Measurements from ENCODE around the gene MYO15B. TPM values are rescaled to one million over a fixed set of nuclear protein-coding genes. Genes with fewer than 3 reads are reported as not detected.

Gene MYO15B
- total RNA-seq, 1 donor: 3.9 TPM

- DNase-seq (ENCODE audit: low read depth): no peak
- H3K4me3 ChIP-seq (ENCODE audit: low read depth, low read length): no peak overlapping the region
Observed at GRCh38 chr17:75594499-75595283, 7.1 kb downstream of the MYO15B start.

GRCh38 chr17:75595284-75595919 is 7.8 kb downstream of the MYO15B start:
- no peak for DNase-seq (ENCODE audit: low read depth)
- no peak for TF ChIP-seq CTCF (IDR thresholded peaks at IDR 0.05; ENCODE audit: insufficient read depth, low read depth, low read length)
- H3K4me3 ChIP-seq (ENCODE audit: low read depth, low read length): no peak overlapping the region

More at GRCh38 chr17:75594499-75595283, 7.1 kb downstream of the MYO15B start:
- TF ChIP-seq CTCF (IDR thresholded peaks at IDR 0.05; ENCODE audit: insufficient read depth, low read depth, low read length): no peak

GRCh38 chr17:75595920-75596313 is 8.3 kb downstream of the MYO15B start:
- no peak overlapping the region for H3K4me3 ChIP-seq (ENCODE audit: low read depth, low read length)
- no peak for TF ChIP-seq CTCF (IDR thresholded peaks at IDR 0.05; ENCODE audit: insufficient read depth, low read depth, low read length)
- DNase-seq (ENCODE audit: low read depth): no peak

GRCh38 chr17:75596320-75597087 is 8.9 kb downstream of the MYO15B start:
- TF ChIP-seq CTCF (IDR thresholded peaks at IDR 0.05; ENCODE audit: insufficient read depth, low read depth, low read length): no peak
- DNase-seq (ENCODE audit: low read depth): no peak
- no peak overlapping the region for H3K4me3 ChIP-seq (ENCODE audit: low read depth, low read length)

- peak; percentile 29 for DNase-seq (ENCODE audit: low read depth)
- peak; percentile 78 for TF ChIP-seq CTCF (IDR thresholded peaks at IDR 0.05; ENCODE audit: insufficient read depth, low read depth, low read length)
Observed at GRCh38 chr17:75601057-75601987, 13.7 kb downstream of the MYO15B start.

GRCh38 chr17:75602644-75603043 is 15.0 kb downstream of the MYO15B start:
- no peak overlapping the region for H3K4me3 ChIP-seq (ENCODE audit: low read depth, low read length)
- no peak for TF ChIP-seq CTCF (IDR thresholded peaks at IDR 0.05; ENCODE audit: insufficient read depth, low read depth, low read length)
- DNase-seq (ENCODE audit: low read depth): no peak

More at GRCh38 chr17:75601057-75601987, 13.7 kb downstream of the MYO15B start:
- no peak overlapping the region for H3K4me3 ChIP-seq (ENCODE audit: low read depth, low read length)

All from fibroblast of villous mesenchyme (primary cell).